GM19395 (cell line): ENCODE data around the gene ABL1.
"Not testable (repeated sequence)": the region's sequence is repeated elsewhere in the genome, so short reads cannot be mapped to it uniquely, and the experiment has no call there.

Source experiments
- ATAC-seq: cut with Tn5 transposase; IDR thresholded peaks from one replicate; pipeline ENCODE4 v1.9.1; 2021; ENCODE audit warnings: mild to moderate bottlenecking, moderate library complexity; ENCODE audit not compliant: unreplicated experiment

The ABL1 gene

GRCh38 chr9:130834371-130835336 is at the start of gene ABL1:
ABL1 (plus strand) TSS chr9:130835254; CDS start chr9:130835447, 193 bp downstream.
- ATAC-seq: peak; percentile 68

GRCh38 chr9:130785940-130786508 is 49.0 kb upstream of the ABL1 start:
- ATAC-seq: no peak

- ATAC-seq: no peak
Observed at GRCh38 chr9:130786526-130786925, 48.5 kb upstream of the ABL1 start.

GRCh38 chr9:130789747-130790672 is 45.0 kb upstream of the ABL1 start:
- ATAC-seq: no peak

GRCh38 chr9:130791303-130791894 is 43.7 kb upstream of the ABL1 start:
- ATAC-seq: no peak

GRCh38 chr9:130793589-130793988 is 41.5 kb upstream of the ABL1 start:
- no peak for ATAC-seq

GRCh38 chr9:130794021-130794420 is 41.0 kb upstream of the ABL1 start:
- ATAC-seq: not testable (repeated sequence)

- not testable (repeated sequence) for ATAC-seq
Observed at GRCh38 chr9:130794423-130794822, 40.6 kb upstream of the ABL1 start.

GRCh38 chr9:130794923-130795495 is 40.0 kb upstream of the ABL1 start:
- no peak for ATAC-seq

GRCh38 chr9:130803116-130803515 is 31.9 kb upstream of the ABL1 start:
- ATAC-seq: not testable (repeated sequence)

GRCh38 chr9:130805510-130806326 is 29.3 kb upstream of the ABL1 start:
- ATAC-seq: no peak

GRCh38 chr9:130806327-130806716 is 28.7 kb upstream of the ABL1 start:
- no peak for ATAC-seq

GRCh38 chr9:130810609-130811136 is 24.4 kb upstream of the ABL1 start:
- ATAC-seq: no peak

GRCh38 chr9:130815242-130815808 is 19.7 kb upstream of the ABL1 start:
- no peak for ATAC-seq

- no peak for ATAC-seq
Observed at GRCh38 chr9:130817914-130818313, 17.1 kb upstream of the ABL1 start.

GRCh38 chr9:130820135-130820738 is 14.8 kb upstream of the ABL1 start:
- no peak for ATAC-seq

- ATAC-seq: no peak
Observed at GRCh38 chr9:130823435-130823834, 11.6 kb upstream of the ABL1 start.

- ATAC-seq: no peak
Observed at GRCh38 chr9:130824079-130824478, 11.0 kb upstream of the ABL1 start.
